HG02798 (cell line): Measurements from ENCODE around the gene LRRC47.

Source experiments
- ATAC-seq: cut with Tn5 transposase; IDR thresholded peaks from one replicate; pipeline ENCODE4 v1.9.1; 2021; ENCODE audit warnings: mild to moderate bottlenecking; ENCODE audit not compliant: unreplicated experiment, poor library complexity

Gene LRRC47

DNA sequence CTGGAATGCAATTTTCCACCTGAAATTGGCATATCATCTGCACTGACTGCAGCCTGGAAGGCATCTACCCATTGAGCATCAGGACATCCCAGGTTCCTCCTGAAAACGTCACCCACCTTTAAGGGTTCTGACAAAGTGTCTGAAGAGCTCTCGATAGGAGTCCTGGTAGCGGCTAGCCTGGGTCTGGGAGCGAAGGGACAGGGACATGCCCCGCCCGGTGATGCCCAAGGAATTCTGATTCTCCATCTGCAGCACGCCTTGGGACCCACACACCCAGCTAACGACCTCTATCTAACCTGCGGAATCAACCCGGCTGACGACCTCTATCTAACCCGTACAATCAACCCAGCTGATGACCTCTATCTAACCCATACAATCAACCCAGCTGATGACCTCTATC, 57.4 kb downstream of the LRRC47 start:
- ATAC-seq, result no peak

DNA sequence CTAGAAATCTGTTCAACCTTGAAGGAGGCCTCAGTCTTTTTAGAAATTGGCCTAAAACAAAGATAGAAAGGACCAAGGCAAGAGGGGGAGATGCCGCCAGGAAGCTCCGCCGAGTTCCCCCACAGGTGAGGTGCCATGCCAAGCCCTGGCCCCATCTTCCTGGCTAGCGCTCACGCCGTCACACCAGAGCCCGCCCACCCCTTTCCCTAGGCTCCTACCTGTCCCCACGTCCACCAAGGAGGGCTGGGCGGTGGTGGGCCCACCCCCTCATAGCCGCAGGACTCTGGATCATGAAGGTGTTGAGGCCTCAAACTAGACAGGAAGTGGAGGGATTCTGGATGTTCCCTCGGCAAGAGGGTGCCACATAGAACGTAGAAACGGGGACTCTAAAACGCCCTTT, 59.6 kb downstream of the LRRC47 start:
- no peak for ATAC-seq

DNA sequence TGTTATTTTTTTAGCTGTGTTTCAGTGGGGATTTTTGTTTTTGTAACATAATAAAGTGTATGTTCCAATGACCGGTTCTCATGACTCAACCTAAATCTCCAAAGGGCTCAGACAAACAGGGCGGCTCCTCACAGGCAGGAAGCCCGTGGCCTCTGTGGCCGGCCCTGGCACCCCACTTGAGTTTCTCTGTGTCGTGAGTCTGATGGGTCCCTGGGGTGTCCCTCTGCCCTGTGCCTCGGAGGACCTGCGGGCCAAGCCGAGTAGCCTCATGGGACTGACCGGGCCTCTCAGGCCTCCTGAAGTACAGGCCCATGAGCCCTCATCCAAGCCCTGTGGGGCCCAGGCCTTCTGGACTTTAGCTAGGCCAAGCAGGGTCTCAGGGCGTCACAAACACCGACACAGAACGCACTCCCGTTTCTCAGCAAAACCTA, 60.2 kb downstream of the LRRC47 start:
- ATAC-seq, result no peak

DNA sequence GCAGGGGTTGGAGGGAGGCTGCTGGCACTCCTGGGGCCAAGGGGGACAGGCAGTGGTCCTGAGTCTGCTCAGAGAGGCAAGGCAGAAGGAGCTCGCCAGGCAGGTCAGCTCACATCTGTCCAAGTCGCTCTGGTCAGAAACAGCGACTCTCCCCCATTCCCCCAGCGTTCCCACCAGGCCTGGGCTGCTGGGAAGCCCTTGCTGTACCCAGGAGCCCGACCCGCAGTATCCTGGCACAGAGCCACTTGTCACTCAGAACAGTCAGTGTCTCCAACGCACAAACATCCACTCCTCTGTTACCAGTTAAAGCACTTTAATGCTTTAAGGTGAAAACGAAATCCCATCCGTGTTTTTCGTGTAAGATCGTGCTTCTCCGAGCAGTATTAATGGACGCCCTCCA, 60.6 kb downstream of the LRRC47 start:
- ATAC-seq, result no peak

DNA sequence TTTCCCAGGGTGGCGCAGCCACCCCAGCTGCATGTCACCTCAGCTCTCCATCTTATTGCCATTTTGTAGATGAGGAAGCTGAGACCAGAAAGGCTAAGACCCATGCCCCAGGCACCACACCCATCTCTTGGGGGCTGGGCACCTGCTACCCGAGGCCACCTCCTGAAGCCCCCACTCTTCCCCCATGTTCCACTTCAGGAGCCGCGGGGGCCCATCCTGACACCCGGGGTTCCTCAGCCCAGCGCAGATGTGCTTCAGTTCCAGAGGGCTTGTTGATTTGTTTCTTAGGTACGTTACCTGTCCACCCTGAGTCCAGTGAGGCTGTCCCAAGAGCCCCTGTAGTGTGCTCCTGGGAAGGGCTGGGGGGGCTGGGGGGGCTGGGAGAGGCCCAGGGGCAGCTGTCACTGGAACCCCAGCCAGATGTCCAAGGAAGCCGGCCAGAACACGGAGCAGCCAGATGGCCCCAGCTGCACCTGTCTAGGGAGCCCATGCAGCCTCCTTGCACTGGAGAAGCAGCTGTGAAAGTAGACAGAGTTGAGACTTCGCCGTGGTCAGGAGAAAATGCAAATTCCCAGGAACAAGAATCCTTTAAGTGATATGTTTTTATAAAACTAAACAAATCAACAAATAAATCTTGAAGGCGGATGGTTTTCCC, 61.1 kb downstream of the LRRC47 start:
- no peak for ATAC-seq

DNA sequence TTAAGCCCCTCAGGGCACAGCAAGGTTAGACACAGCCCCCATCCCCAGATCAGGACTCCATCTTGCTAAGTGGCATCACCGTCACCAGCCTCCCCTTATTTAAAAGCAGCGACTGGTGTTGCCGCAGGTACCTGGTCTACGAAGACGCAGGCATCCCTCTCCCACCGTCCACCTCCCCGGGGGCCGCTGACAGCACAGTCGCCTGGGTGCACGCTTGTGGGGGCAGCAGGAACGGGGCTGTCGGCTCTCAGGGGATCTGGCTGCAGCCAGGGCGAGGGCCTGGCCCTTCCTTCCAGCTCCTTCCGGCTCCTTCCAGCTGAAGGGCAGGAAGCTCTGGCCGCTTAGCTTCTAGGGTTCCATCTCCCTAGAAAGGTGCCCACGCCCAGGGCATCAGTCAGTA, 61.7 kb downstream of the LRRC47 start:
- ATAC-seq, result no peak

DNA sequence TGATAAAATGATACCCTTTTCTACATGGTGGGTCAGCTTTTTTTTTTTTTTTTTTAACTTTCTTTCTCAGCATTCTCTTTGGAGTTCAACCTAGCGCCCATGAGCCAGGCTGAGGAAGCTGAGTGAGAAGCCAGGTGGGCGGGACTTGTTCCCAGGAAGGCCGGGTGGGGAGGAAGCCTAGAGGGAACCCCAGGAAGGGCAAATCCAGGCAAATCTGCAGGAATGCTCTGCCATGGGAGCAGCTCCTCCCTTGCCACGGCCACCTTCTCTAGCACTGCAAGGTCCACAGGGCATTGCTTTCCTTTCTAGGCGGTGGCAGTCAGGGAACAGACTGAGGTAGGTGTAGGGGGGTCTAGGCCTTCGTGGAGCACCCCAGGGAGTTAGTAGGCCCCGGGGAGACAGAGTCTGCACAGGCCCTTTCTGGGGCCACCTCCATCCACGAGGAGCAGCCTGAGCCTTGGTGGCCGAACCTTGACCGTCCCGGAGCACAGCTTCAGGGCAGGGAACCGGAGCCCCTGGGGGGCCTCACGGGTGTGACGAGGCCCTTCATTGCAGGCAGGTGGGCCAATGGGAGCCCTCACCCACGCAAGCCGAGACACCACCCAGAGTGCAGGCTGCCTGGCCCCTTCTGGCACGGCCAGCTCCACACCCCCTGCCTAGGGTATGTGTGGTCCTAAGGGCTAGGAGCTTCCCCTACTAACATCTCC, 62.3 kb downstream of the LRRC47 start:
- no peak for ATAC-seq

DNA sequence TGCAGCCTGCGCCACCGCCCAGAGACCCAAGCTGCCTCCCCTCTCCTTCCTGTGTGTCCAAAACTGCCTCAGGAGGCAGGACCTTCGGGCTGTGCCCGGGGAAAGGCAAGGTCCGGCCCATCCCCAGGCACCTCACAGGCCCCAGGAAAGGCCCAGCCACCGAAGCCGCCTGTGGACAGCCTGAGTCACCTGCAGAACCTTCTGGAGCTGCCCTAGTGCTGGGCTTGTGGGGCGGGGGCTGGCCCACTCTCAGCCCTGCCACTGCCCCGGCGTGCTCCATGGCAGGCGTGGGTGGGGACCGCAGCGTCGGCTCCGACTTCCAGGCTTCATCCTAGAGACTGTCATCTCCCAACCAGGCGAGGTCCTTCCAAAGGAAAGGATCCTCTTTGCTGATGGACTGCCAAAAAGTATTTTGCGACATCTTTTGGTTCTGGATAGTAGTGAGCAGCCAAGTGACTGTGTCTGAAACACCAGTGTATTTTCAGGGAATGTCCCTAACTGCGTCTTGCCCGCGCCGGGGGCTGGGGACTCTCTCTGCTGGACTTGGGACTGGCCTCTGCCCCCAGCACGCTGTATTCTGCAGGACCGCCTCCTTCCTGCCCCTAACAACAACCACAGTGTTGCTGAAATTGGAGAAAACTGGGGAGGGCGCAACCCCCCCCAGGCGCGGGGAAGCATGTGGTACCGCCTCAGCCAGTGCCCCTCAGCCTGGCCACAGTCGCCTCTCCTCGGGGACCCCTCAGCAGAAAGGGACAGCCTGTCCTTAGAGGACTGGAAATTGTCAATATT, 63.0 kb downstream of the LRRC47 start:
- ATAC-seq, result no peak

DNA sequence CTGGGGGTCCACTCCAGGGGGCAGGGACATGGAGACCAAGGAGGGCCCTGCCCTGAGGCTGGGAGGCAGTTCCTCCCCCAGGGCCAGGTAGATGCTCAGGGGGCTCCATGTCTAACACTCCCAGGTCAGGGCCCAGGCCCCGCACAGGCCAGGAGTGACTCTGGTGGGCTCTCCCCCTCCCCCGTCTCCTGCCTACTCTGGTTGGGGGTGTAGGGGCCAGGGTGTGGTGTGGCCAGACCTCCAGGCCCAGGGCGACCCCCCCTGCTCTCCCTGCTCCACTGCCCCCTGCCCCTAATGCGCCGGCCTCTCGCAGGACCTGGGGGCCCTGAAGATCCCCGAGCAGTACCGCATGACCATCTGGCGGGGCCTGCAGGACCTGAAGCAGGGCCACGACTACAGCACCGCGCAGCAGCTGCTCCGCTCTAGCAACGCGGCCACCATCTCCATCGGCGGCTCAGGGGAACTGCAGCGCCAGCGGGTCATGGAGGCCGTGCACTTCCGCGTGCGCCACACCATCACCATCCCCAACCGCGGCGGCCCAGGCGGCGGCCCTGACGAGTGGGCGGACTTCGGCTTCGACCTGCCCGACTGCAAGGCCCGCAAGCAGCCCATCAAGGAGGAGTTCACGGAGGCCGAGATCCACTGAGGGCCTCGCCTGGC, 63.7 kb downstream of the LRRC47 start:
- no peak for ATAC-seq

DNA sequence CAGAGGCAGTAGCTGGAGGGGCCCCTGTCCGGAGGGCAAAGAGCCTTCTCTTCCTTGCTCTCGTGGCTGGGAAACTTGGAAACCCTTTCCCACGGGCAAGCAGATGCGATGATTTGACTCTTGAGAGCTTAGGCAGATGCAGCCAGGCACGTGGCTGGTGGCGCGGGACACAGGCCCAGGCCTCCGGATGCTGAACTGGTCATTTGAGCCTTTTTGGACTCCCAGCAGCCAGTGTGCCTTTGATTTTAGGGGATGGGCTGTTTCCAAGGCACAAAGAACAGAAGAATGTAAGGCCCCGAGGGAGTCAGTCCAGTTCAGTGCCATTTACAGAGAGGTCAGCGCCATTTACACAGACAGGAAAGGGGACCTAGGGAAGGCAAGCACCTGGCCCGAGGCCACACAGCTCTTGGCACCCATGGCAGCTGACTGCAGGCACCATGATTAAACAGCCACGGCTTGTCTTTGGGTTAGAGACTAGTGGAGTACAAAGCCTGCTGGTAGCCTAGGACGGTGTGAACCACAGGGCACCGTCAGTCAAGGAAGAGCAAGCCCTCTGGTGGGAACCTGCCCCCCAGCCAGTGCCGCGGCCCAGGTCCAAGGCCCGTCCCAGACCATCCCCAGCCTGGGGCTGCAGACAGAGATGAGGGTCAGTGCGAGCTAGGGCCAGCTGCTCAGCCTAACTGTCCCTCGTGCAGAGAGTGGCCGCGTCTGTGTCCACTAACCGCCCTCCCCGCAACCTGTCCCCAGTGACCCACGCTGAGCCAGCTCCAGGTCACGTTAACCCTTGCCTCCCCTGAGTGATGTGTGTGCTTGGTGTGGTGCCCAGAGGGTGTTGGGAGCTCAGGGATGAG, 64.5 kb downstream of the LRRC47 start:
- no peak for ATAC-seq

DNA sequence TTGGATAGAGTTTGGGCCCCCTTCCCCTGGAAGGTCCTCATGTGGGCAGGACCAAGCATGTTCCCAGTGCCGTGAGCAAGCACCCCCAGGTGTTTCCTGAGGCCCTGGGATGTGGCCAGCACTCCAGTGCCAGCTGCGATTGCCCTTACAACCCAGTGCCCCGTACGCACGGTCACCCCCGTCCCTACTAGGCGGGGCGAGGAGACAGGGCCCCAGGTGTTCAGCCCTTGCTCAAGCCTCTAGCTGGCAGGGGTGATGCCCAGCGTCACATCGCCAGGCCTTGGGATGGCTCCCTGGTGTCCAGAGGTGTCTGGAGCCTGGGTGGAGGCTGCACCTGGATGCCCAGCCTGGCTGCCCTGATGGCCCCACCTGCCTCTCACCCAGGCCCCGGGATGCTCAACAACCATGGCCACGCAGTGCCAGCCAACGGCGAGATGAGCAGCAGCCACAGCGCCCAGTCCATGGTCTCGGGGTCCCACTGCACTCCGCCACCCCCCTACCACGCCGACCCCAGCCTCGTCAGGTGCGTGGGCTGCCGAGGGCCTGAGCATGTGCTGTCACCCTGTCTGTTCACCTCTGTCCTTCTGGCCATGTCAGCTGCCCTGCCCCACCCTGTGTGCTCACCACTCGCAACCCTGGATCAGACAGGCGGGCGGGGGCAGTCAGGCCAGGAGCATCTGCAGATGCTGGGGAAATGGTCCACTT, 65.6 kb downstream of the LRRC47 start:
- ATAC-seq, result no peak

DNA sequence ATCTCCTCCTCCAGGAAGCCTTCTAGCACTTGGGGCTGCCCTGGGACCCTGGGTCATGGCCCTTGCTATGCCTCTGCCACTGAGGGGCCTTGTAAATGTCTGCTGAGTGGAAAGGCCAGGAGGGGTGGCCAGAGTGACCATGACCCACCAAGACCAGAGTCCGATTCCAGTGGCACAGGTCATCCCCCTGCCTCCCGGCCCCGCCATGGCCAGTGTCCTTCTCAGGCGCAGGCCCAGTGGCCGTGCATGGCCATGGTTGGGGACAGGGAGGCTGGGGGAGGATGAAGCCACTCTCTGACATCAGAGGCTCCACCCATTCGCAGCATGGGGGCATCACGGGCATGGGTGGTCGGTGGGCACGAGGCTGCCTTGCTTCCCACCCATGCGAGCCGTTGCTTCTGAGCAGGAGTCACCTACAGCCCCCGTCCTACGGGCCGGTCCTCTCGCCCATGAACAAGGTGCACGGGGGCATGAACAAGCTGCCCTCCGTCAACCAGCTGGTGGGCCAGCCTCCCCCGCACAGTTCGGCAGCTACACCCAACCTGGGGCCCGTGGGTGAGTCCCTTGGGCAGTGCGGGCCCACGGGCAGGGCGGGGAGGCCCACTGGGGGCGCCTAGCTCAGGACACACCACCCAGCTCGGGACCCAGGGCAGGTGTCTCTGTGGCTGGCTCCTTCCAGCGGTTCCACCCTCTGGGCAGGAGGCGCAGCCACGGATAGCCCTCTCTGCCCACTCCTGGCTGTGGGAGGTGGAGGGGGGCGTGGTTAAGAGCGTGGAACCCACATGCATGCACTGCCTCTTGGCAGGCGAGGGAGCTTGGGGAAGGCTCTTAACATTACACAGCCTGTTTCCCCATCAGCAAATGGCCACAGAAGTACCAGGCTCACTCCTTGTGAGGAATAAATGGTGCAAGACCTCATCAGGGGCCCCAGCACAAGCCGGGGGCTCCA, 66.4 kb downstream of the LRRC47 start:
- ATAC-seq, result no peak
